ENCODE data around the gene MCM8. TPM values are rescaled to one million over a fixed set of nuclear protein-coding genes. Genes with fewer than 3 reads are reported as not detected.

Gene MCM8
- total RNA-seq, 4 donors from 2014 or later, result 2.9 to 5.1 (median 3.4) TPM

DNA sequence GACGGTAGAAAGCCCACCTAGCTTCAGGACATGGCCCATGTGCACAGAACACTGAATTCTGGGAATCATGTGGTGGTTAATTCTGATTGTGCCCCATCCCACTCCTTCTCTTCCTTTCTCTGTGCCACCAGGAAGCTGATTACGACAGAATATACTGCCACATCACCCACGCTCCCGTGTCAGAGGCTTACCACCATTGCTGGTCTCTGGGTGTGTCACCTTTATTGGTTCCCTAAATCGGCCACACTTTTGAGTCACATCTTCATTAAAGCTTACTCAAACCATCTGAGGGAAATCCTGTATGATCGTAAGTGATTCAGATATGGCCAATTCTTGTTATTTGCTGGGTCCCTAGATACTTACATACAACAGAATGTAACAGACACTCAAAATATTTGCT is 3.2 kb upstream of the MCM8 start:
- Histone ChIP-seq H3K4me3 (no peak overlapping the region), H3K9me3 (no peaks in the 10 kb centered on the region), H3K36me3 (peaks cover 0 to 61% (median 15%) of the 10 kb centered on the region in 3 donors), H3K4me1 (peaks cover 0 to 32% (median 13%) of the 10 kb centered on the region in 4 donors), H3K27ac (no peak overlapping the region), H3K27me3 (no peaks in the 10 kb centered on the region)
- TF ChIP-seq, protein P1, sequence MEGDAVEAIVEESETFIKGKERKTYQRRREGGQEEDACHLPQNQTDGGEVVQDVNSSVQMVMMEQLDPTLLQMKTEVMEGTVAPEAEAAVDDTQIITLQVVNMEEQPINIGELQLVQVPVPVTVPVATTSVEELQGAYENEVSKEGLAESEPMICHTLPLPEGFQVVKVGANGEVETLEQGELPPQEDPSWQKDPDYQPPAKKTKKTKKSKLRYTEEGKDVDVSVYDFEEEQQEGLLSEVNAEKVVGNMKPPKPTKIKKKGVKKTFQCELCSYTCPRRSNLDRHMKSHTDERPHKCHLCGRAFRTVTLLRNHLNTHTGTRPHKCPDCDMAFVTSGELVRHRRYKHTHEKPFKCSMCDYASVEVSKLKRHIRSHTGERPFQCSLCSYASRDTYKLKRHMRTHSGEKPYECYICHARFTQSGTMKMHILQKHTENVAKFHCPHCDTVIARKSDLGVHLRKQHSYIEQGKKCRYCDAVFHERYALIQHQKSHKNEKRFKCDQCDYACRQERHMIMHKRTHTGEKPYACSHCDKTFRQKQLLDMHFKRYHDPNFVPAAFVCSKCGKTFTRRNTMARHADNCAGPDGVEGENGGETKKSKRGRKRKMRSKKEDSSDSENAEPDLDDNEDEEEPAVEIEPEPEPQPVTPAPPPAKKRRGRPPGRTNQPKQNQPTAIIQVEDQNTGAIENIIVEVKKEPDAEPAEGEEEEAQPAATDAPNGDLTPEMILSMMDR (IDR thresholded peaks at IDR 0.05), result no peak
- WGBS, 2 donors, result 83 to 87% methylated on average over 6 of the region's 6 CpGs
- DNase-seq (ENCODE audit: low spot score in 2 of 2), result no peak

DNA sequence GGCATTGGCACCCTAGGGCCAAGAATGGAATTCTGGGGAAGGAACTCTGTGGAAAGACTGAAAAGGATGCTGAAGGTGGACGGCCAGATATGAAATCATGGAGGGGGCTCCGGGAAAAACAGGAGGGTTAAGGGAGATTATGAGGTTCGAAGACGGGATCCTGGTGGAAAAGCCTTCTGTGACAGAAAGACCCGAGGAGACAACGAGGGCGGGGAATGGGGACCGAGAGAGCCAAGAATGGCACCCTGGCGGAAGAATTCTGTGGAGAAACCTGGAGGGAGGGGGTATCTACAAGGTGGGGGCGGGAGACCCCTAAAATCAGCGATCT is 545 bp upstream of the MCM8 start:
- H3K4me1 ChIP-seq, result peaks cover 0 to 32% (median 13%) of the 10 kb centered on the region in 4 donors
- no peak for TF ChIP-seq EP300 (IDR thresholded peaks at IDR 0.05)
- TF ChIP-seq, protein P1 (IDR thresholded peaks at IDR 0.05), result no peak
- no peak for TF ChIP-seq POLR2A (IDR thresholded peaks at IDR 0.05)
- DNase-seq (ENCODE audit: low spot score in 2 of 2), result no peak
- peak overlapping the region; percentile 54 to 78 (median 61) for H3K4me3 ChIP-seq
- H3K27ac ChIP-seq, result peak overlapping the region in 3 of 4 donors; percentile 57 to 78 (median 71)
- H3K27me3 ChIP-seq, result no peaks in the 10 kb centered on the region
- H3K9me3 ChIP-seq, result no peaks in the 10 kb centered on the region
- 1% methylated on average over 11 of the region's 11 CpGs for WGBS, 2 donors
- H3K36me3 ChIP-seq, result peaks cover 0 to 57% (median 6%) of the 10 kb centered on the region in 3 donors

DNA sequence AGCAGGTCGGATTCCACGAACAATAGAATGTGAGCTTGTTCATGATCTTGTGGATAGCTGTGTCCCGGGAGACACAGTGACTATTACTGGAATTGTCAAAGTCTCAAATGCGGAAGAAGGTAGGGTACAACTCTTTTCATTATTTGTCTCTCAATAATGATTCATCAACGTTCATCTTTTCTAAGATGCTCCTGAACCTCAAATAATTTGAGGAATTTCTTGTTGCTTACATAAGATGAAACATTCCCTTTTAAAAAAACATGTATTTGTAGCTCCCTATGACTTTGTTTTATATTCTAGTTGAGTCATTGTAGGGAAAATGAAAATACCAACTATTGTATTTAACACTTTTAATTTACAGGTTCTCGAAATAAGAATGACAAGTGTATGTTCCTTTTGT is 17.0 kb downstream of the MCM8 start:
- TF ChIP-seq EP300 (IDR thresholded peaks at IDR 0.05) (no peak), POLR2A (IDR thresholded peaks at IDR 0.05) (no peak)
- TF ChIP-seq, protein P1 (IDR thresholded peaks at IDR 0.05), result no peak
- DNase-seq (ENCODE audit: low spot score in 2 of 2), result no peak
- Histone ChIP-seq H3K4me3 (no peak overlapping the region), H3K36me3 (peaks cover 0 to 58% (median 0%) of the 10 kb centered on the region in 3 donors), H3K27me3 (no peaks in the 10 kb centered on the region), H3K27ac (no peak overlapping the region), H3K4me1 (no peaks in the 10 kb centered on the region), H3K9me3 (no peaks in the 10 kb centered on the region)
- 94 to 95% methylated on average over 6 of the region's 6 CpGs for WGBS, 2 donors

DNA sequence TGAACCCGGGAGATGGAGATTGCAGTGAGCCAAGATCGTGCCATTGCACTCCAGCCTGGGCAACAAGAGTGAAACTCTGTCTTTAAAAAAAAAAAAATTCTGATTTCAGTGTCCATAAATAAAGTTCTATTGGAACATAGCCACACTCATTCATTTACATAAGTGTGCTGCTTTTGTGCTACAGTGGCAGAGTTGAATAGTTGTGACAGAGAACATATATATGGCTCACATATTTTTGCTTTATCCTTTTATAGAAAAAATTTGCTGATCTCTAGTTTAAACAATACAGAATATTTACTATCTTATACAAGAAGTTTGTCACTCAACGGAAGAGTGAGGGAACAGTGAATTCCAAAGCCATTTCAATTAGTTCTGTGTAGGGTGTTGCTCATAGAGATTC is 18.0 kb downstream of the MCM8 start:
- TF ChIP-seq EP300 (IDR thresholded peaks at IDR 0.05), result no peak
- TF ChIP-seq POLR2A (IDR thresholded peaks at IDR 0.05), result no peak
- TF ChIP-seq, protein P1 (IDR thresholded peaks at IDR 0.05), result no peak
- peaks cover 0 to 55% (median 0%) of the 10 kb centered on the region in 3 donors for H3K36me3 ChIP-seq
- H3K27me3 ChIP-seq, result no peaks in the 10 kb centered on the region
- H3K4me1 ChIP-seq, result no peaks in the 10 kb centered on the region
- WGBS, 2 donors, result 84 to 88% methylated on average over 3 of the region's 3 CpGs
- no peak overlapping the region for H3K4me3 ChIP-seq
- H3K27ac ChIP-seq, result no peak overlapping the region
- no peak for DNase-seq (ENCODE audit: low spot score in 2 of 2)
- no peaks in the 10 kb centered on the region for H3K9me3 ChIP-seq

DNA sequence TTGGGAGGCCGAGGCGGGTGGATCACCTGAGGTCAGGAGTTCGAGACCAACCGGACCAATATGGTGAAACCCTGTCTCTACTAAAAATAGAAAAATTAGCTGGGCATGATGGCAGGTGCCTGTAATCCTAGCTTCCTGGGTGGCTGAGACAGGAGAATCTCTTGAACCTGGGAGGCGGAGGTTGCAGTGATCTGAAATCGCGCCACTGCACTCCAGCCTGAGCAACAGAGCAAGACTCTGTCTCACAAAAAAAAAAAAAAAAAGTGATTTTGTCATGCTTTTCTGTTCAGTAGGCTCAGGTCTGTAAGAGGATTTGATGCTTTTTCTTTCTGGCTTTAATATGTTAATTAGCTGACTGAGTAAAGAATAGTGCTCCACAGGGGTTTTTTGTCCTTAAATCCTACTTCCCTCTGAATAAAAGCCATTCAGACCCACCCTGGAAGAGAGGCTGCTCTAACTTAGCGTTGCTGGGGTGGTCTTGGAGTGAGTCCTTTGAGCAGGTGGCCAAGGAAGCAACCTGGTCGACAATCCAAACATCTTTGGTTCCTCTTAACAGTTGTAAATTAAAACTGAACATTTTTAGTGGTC is 19.0 kb downstream of the MCM8 start:
- H3K27me3 ChIP-seq, result no peaks in the 10 kb centered on the region
- no peak overlapping the region for H3K27ac ChIP-seq
- DNase-seq (ENCODE audit: low spot score in 2 of 2), result no peak
- TF ChIP-seq, protein P1 (IDR thresholded peaks at IDR 0.05), result no peak
- TF ChIP-seq POLR2A (IDR thresholded peaks at IDR 0.05) (no peak), EP300 (IDR thresholded peaks at IDR 0.05) (no peak)
- H3K36me3 ChIP-seq, result peaks cover 0 to 56% (median 0%) of the 10 kb centered on the region in 3 donors
- 74 to 77% methylated on average over 9 of the region's 9 CpGs for WGBS, 2 donors
- H3K4me3 ChIP-seq, result no peak overlapping the region
- H3K4me1 ChIP-seq, result no peaks in the 10 kb centered on the region
- no peaks in the 10 kb centered on the region for H3K9me3 ChIP-seq
